HG02981 (cell line): ENCODE data around the gene RSAD1.

ENCODE experiments used
- ATAC-seq: cut with Tn5 transposase; IDR thresholded peaks from one replicate; pipeline ENCODE4 v1.9.1; 2021; ENCODE audit warnings: mild to moderate bottlenecking, moderate library complexity; ENCODE audit not compliant: unreplicated experiment

Gene RSAD1

GRCh38 chr17:50488880-50489279 lies 10.2 kb downstream of the RSAD1 start:
- no peak for ATAC-seq

- no peak for ATAC-seq
These were observed 12.8 kb downstream of the RSAD1 start for GRCh38 chr17:50491505-50491904.

GRCh38 chr17:50492214-50492613 lies 13.6 kb downstream of the RSAD1 start:
- ATAC-seq = no peak

- ATAC-seq = no peak
These were observed 15.1 kb downstream of the RSAD1 start for GRCh38 chr17:50493744-50494143.

GRCh38 chr17:50495217-50495823 lies 16.7 kb downstream of the RSAD1 start:
- ATAC-seq = no peak

- no peak for ATAC-seq
These were observed 17.3 kb downstream of the RSAD1 start for GRCh38 chr17:50495918-50496317.

GRCh38 chr17:50498021-50498874 lies 19.6 kb downstream of the RSAD1 start:
- ATAC-seq = no peak

- no peak for ATAC-seq
These were observed 20.6 kb downstream of the RSAD1 start for GRCh38 chr17:50499270-50499669.

GRCh38 chr17:50499721-50500120 lies 21.1 kb downstream of the RSAD1 start:
- ATAC-seq = no peak

GRCh38 chr17:50501054-50501453 lies 22.4 kb downstream of the RSAD1 start:
- no peak for ATAC-seq

GRCh38 chr17:50502301-50502990 lies 23.8 kb downstream of the RSAD1 start:
- no peak for ATAC-seq

- no peak for ATAC-seq
These were observed 27.0 kb downstream of the RSAD1 start for GRCh38 chr17:50505591-50506130.

GRCh38 chr17:50506298-50506697 lies 27.6 kb downstream of the RSAD1 start:
- no peak for ATAC-seq

GRCh38 chr17:50507871-50508572 lies 29.4 kb downstream of the RSAD1 start, which contains the start of gene MYCBPAP:
Gene MYCBPAP, plus strand, starts transcription at chr17:50508439. Its CDS starts 236 bp downstream, at chr17:50508675.
- ATAC-seq = no peak

- ATAC-seq = no peak
These were observed 30.2 kb downstream of the RSAD1 start for GRCh38 chr17:50508573-50509460.

- ATAC-seq = peak; percentile 88
These were observed 32.4 kb downstream of the RSAD1 start for GRCh38 chr17:50511058-50511457.

- no peak for ATAC-seq
These were observed 34.8 kb downstream of the RSAD1 start for GRCh38 chr17:50513495-50513894.

- ATAC-seq = no peak
These were observed 35.7 kb downstream of the RSAD1 start for GRCh38 chr17:50514388-50514787.

GRCh38 chr17:50514936-50515702 lies 36.5 kb downstream of the RSAD1 start:
- no peak for ATAC-seq
